AG10803 (cell line): Measurements from ENCODE around the gene SPINT4.
A peak's percentile ranks its signal among the peaks of the same experiment; 100 is the strongest.

Experiments used
- DNase-seq: peaks from one replicate; pipeline ENCODE4 v3.0.0; 2010; ENCODE audit warnings: low read depth
- H3K4me3 ChIP-seq: 2 replicates; pipeline ENCODE4 v1.5.1; 2011; ENCODE audit warnings: mild to moderate bottlenecking, low read length, control low read depth
- CTCF ChIP-seq: conservative IDR thresholded peaks from 2 replicates; pipeline ENCODE4 v1.5.1; 2011; ENCODE audit warnings: mild to moderate bottlenecking, low read length, control low read depth, inconsistent platforms

SPINT4 gene

GRCh38 chr20:45765980-45766379 is 43.8 kb downstream of the SPINT4 start:
- no peak overlapping the region for H3K4me3 ChIP-seq
- no peak for DNase-seq
- TF ChIP-seq CTCF: no peak

GRCh38 chr20:45768479-45768878 is 46.3 kb downstream of the SPINT4 start:
- no peak overlapping the region for H3K4me3 ChIP-seq
- no peak for TF ChIP-seq CTCF
- DNase-seq: no peak

- peak; percentile 73 for DNase-seq
- H3K4me3 ChIP-seq: no peak overlapping the region
- TF ChIP-seq CTCF: peak; percentile 95
These were observed 49.1 kb downstream of the SPINT4 start for GRCh38 chr20:45771182-45771759.

GRCh38 chr20:45772693-45773092 is 50.5 kb downstream of the SPINT4 start:
- no peak for DNase-seq
- TF ChIP-seq CTCF: no peak
- no peak overlapping the region for H3K4me3 ChIP-seq

GRCh38 chr20:45774945-45775344 is 52.8 kb downstream of the SPINT4 start:
- DNase-seq: no peak
- H3K4me3 ChIP-seq: no peak overlapping the region
- TF ChIP-seq CTCF: no peak

GRCh38 chr20:45775411-45775810 is 53.3 kb downstream of the SPINT4 start:
- no peak for DNase-seq
- TF ChIP-seq CTCF: no peak
- no peak overlapping the region for H3K4me3 ChIP-seq
